GM21825 (cell line): ENCODE results near the gene MACROD2.
"Not testable (repeated sequence)": the region's sequence is repeated elsewhere in the genome, so short reads cannot be mapped to it uniquely, and the experiment has no call there.

Experiments
- ATAC-seq: cut with Tn5 transposase; IDR thresholded peaks from one replicate; pipeline ENCODE4 v1.9.1; 2021; ENCODE audit warnings: mild to moderate bottlenecking, moderate library complexity; ENCODE audit not compliant: unreplicated experiment

Gene MACROD2

GRCh38 chr20:15799871-15800270, 1804.6 kb downstream of the MACROD2 start:
- no peak for ATAC-seq

- no peak for ATAC-seq
These were observed 1806.7 kb downstream of the MACROD2 start for GRCh38 chr20:15802020-15802419.

- no peak for ATAC-seq
These were observed 1809.8 kb downstream of the MACROD2 start for GRCh38 chr20:15805154-15805553.

- no peak for ATAC-seq
These were observed 1810.8 kb downstream of the MACROD2 start for GRCh38 chr20:15806105-15806504.

GRCh38 chr20:15807271-15807670, 1812.0 kb downstream of the MACROD2 start:
- ATAC-seq: no peak

GRCh38 chr20:15807771-15808170, 1812.5 kb downstream of the MACROD2 start:
- ATAC-seq: not testable (repeated sequence)

- ATAC-seq: no peak
These were observed 1816.6 kb downstream of the MACROD2 start for GRCh38 chr20:15811951-15812350.

GRCh38 chr20:15812696-15813095, 1817.4 kb downstream of the MACROD2 start:
- no peak for ATAC-seq

GRCh38 chr20:15814360-15814759, 1819.0 kb downstream of the MACROD2 start:
- no peak for ATAC-seq

- ATAC-seq: no peak
These were observed 1819.6 kb downstream of the MACROD2 start for GRCh38 chr20:15814911-15815310.

- no peak for ATAC-seq
These were observed 1822.0 kb downstream of the MACROD2 start for GRCh38 chr20:15817351-15817750.

- no peak for ATAC-seq
These were observed 1823.3 kb downstream of the MACROD2 start for GRCh38 chr20:15818651-15819071.

GRCh38 chr20:15823718-15824117, 1828.4 kb downstream of the MACROD2 start:
- ATAC-seq: no peak

GRCh38 chr20:15827628-15828027, 1832.3 kb downstream of the MACROD2 start:
- ATAC-seq: no peak

- no peak for ATAC-seq
These were observed 1835.9 kb downstream of the MACROD2 start for GRCh38 chr20:15831201-15831600.

GRCh38 chr20:15832512-15832911, 1837.2 kb downstream of the MACROD2 start:
- no peak for ATAC-seq

GRCh38 chr20:15834857-15835256, 1839.5 kb downstream of the MACROD2 start:
- no peak for ATAC-seq

GRCh38 chr20:15835811-15836210, 1840.5 kb downstream of the MACROD2 start:
- no peak for ATAC-seq

GRCh38 chr20:15836634-15837033, 1841.3 kb downstream of the MACROD2 start:
- no peak for ATAC-seq

- ATAC-seq: no peak
These were observed 1842.2 kb downstream of the MACROD2 start for GRCh38 chr20:15837563-15837962.

GRCh38 chr20:15838466-15838865, 1843.2 kb downstream of the MACROD2 start:
- ATAC-seq: no peak

GRCh38 chr20:15840636-15841301, 1845.5 kb downstream of the MACROD2 start:
- ATAC-seq: no peak

GRCh38 chr20:15842872-15843271, 1847.6 kb downstream of the MACROD2 start:
- no peak for ATAC-seq
